ENCODE measurements around the gene CA12.

- TF ChIP-seq CTCF (conservative IDR thresholded peaks at IDR 0.05; ENCODE audit: low read depth, low read length) (no peak), EZH2 (IDR thresholded peaks at IDR 0.05; ENCODE audit: low read length, unreplicated experiment) (no peak), EZH2phosphoT487 (IDR thresholded peaks at IDR 0.05; ENCODE audit: borderline replicate concordance, low read length) (no peak)
Measured at GRCh38 chr15:63390689-63391088, 9.0 kb upstream of the CA12 start.

All from PC-3 (cell line).